Neural progenitor cell (in vitro differentiated cells): Measurements from ENCODE around the gene RWDD1. TPM values are rescaled to one million over a fixed set of nuclear protein-coding genes. Genes with fewer than 3 reads are reported as not detected.

Experiments used
- DNase-seq: peaks from one replicate; pipeline ENCODE4 v3.0.0-alpha.2; 2016; ENCODE audit warnings: low spot score
- H2AFZ ChIP-seq: fragments of 200-600 bp; sonication (generic); replicated peaks from 2 replicates; pipeline ENCODE4 v1.6.1; 2016; ENCODE audit warnings: antibody characterized with exemption
- H3F3A ChIP-seq: fragments of 200-600 bp; sonication (generic); 2 replicates; pipeline ENCODE4 v1.6.1; 2016; ENCODE audit warnings: antibody characterized with exemption, low read depth
- H3K27ac ChIP-seq: fragments of 200-600 bp; sonication (generic); 2 replicates; pipeline ENCODE4 v1.5.1; 2016; ENCODE audit warnings: mild to moderate bottlenecking
- H3K27me3 ChIP-seq: fragments of 200-600 bp; sonication (generic); 2 replicates; pipeline ENCODE4 v1.6.1; 2016; ENCODE audit warnings: mild to moderate bottlenecking, moderate library complexity
- H3K36me3 ChIP-seq: fragments of 200-600 bp; sonication (generic); 2 replicates; pipeline ENCODE4 v1.5.1; 2016
- H3K4me1 ChIP-seq: fragments of 200-600 bp; sonication (generic); 2 replicates; pipeline ENCODE4 v1.6.1; 2016; ENCODE audit warnings: mixed run types
- H3K4me2 ChIP-seq: fragments of 200-600 bp; sonication (generic); 2 replicates; pipeline ENCODE4 v1.6.1; 2016
- H3K4me3 ChIP-seq: fragments of 200-600 bp; sonication (generic); 2 replicates; pipeline ENCODE4 v1.5.1; 2016
- H3K79me2 ChIP-seq: fragments of 200-600 bp; sonication (generic); 2 replicates; pipeline ENCODE4 v1.6.1; 2016; ENCODE audit warnings: low read depth
- H3K9ac ChIP-seq: fragments of 200-600 bp; sonication (generic); 2 replicates; pipeline ENCODE4 v1.6.1; 2016
- H3K9me3 ChIP-seq: fragments of 200-600 bp; sonication (generic); 2 replicates; pipeline ENCODE4 v1.5.1; 2016; ENCODE audit warnings: low read depth
- H4K20me1 ChIP-seq: fragments of 200-600 bp; sonication (generic); 2 replicates; pipeline ENCODE4 v1.6.1; 2016; ENCODE audit warnings: low read depth
- H3K27ac Mint-ChIP-seq: 3 replicates; pipeline ENCODE4 v1.8.0; 2021; ENCODE audit warnings: mixed read lengths
- H3K27me3 Mint-ChIP-seq: 2 replicates; pipeline ENCODE4 v1.8.0; 2022; ENCODE audit warnings: low read depth, mild to moderate bottlenecking, inconsistent platforms, moderate library complexity, mixed read lengths; ENCODE audit not compliant: insufficient read depth
- H3K36me3 Mint-ChIP-seq: 3 replicates; pipeline ENCODE4 v1.8.0; 2021; ENCODE audit warnings: mixed read lengths
- H3K4me1 Mint-ChIP-seq: 3 replicates; pipeline ENCODE4 v1.8.0; 2021; ENCODE audit warnings: mixed read lengths
- H3K4me3 Mint-ChIP-seq: 3 replicates; pipeline ENCODE4 v1.8.0; 2021; ENCODE audit warnings: mild to moderate bottlenecking, moderate library complexity, mixed read lengths
- H3K9me3 Mint-ChIP-seq: 3 replicates; pipeline ENCODE4 v1.8.0; 2020; ENCODE audit warnings: mixed read lengths
- CTCF ChIP-seq: fragments of 200-600 bp; sonication (generic); IDR thresholded peaks from 2 replicates; pipeline ENCODE4 v1.5.1; 2017; ENCODE audit warnings: antibody characterized with exemption, mild to moderate bottlenecking
- EZH2 ChIP-seq: fragments of 200-600 bp; sonication (generic); IDR thresholded peaks from 2 replicates; pipeline ENCODE4 v1.6.1; 2017; ENCODE audit warnings: antibody characterized with exemption, mild to moderate bottlenecking, moderate library complexity
- EZH2phosphoT487 ChIP-seq: fragments of 200-600 bp; sonication (generic); IDR thresholded peaks from 2 replicates; pipeline ENCODE4 v1.6.1; 2017; ENCODE audit warnings: antibody characterized with exemption
- total RNA-seq: library from RNA; depleted of rRNA; stranded (reverse); fragments of >200 nt; gene quantifications from 2 replicates; pipeline ENCODE4 v1.2.3, GENCODE V29; 2015; ENCODE audit warnings: low replicate concordance

The RWDD1 gene
- 28.0 and 43.2 TPM in 2 replicates for total RNA-seq

- no peak for TF ChIP-seq EZH2
- no peak for TF ChIP-seq CTCF
- no peak for TF ChIP-seq EZH2phosphoT487
- peak within 1 kb of the TSS; percentile 99 for H3K27ac Mint-ChIP-seq
Observed at GRCh38 chr6:116570856-116571682, at the start of gene RWDD1. Gene RWDD1, plus strand, starts transcription at chr6:116571504. Its CDS starts 79 bp downstream, at chr6:116571583.

GRCh38 chr6:116522896-116523295 lies 48.4 kb upstream of the RWDD1 start:
- no peak overlapping the region for H3K27ac ChIP-seq
- no peaks in the 10 kb centered on the region for H3K4me1 ChIP-seq
- H3K27me3 ChIP-seq = no peaks in the 10 kb centered on the region
- H3K4me3 Mint-ChIP-seq = no peak overlapping the region
- DNase-seq = no peak
- H3K4me2 ChIP-seq = no peak overlapping the region
- peaks cover 7% of the 10 kb centered on the region for H3K27me3 Mint-ChIP-seq
- H3K9ac ChIP-seq = no peak overlapping the region
- TF ChIP-seq CTCF (no peak), EZH2phosphoT487 (no peak), EZH2 (no peak)
- no peaks in the 10 kb centered on the region for H4K20me1 ChIP-seq
- H2AFZ ChIP-seq = no peak overlapping the region
- no peaks in the 10 kb centered on the region for H3K9me3 ChIP-seq
- H3K36me3 ChIP-seq = no peaks in the 10 kb centered on the region
- H3K36me3 Mint-ChIP-seq = peaks cover 4% of the 10 kb centered on the region
- no peaks in the 10 kb centered on the region for H3K79me2 ChIP-seq
- peaks cover 5% of the 10 kb centered on the region for H3K4me1 Mint-ChIP-seq
- no peak overlapping the region for H3K4me3 ChIP-seq
- H3K9me3 Mint-ChIP-seq = no peaks in the 10 kb centered on the region
- no peaks in the 10 kb centered on the region for H3F3A ChIP-seq
- no peak overlapping the region for H3K27ac Mint-ChIP-seq

More at GRCh38 chr6:116570856-116571682, at the start of gene RWDD1:
- H2AFZ ChIP-seq = peak within 1 kb of the TSS; percentile 92
- peaks cover 27% of the 10 kb centered on the region for H3K4me1 Mint-ChIP-seq
- H3K27ac ChIP-seq = peak within 1 kb of the TSS; percentile 91
- H3F3A ChIP-seq = peaks cover 16% of the 10 kb centered on the region
- H3K4me2 ChIP-seq = peak within 1 kb of the TSS; percentile 96
- peaks cover 53% of the 10 kb centered on the region for H3K79me2 ChIP-seq
- H3K9me3 Mint-ChIP-seq = no peaks in the 10 kb centered on the region
- H3K9me3 ChIP-seq = no peaks in the 10 kb centered on the region
- H3K27me3 Mint-ChIP-seq = peaks cover 4% of the 10 kb centered on the region
- peaks cover 5% of the 10 kb centered on the region for H3K27me3 ChIP-seq
- no peaks in the 10 kb centered on the region for H3K36me3 Mint-ChIP-seq
- H3K9ac ChIP-seq = peak within 1 kb of the TSS; percentile 95
- H3K36me3 ChIP-seq = no peaks in the 10 kb centered on the region
- DNase-seq = peak; percentile 99
- H3K4me3 Mint-ChIP-seq = peak within 1 kb of the TSS; percentile 100
- H3K4me1 ChIP-seq = peaks cover 15% of the 10 kb centered on the region
- peak within 1 kb of the TSS; percentile 94 for H3K4me3 ChIP-seq
- H4K20me1 ChIP-seq = peaks cover 2% of the 10 kb centered on the region

- Histone ChIP-seq H2AFZ (peak overlapping the region; percentile 4), H3K4me1 (peaks cover 8% of the 10 kb centered on the region), H3K9me3 (no peaks in the 10 kb centered on the region), H3K79me2 (no peaks in the 10 kb centered on the region), H4K20me1 (no peaks in the 10 kb centered on the region), H3K4me3 (no peak overlapping the region), H3F3A (no peaks in the 10 kb centered on the region), H3K27ac (no peak overlapping the region), H3K4me2 (no peak overlapping the region), H3K9ac (no peak overlapping the region), H3K36me3 (no peaks in the 10 kb centered on the region), H3K27me3 (no peaks in the 10 kb centered on the region)
- H3K27me3 Mint-ChIP-seq = peaks cover 2% of the 10 kb centered on the region
- H3K4me3 Mint-ChIP-seq = no peak overlapping the region
- no peaks in the 10 kb centered on the region for H3K9me3 Mint-ChIP-seq
- no peak overlapping the region for H3K27ac Mint-ChIP-seq
- DNase-seq = no peak
- no peaks in the 10 kb centered on the region for H3K36me3 Mint-ChIP-seq
- H3K4me1 Mint-ChIP-seq = peaks cover 8% of the 10 kb centered on the region
- TF ChIP-seq CTCF (no peak), EZH2 (no peak), EZH2phosphoT487 (no peak)
Observed at GRCh38 chr6:116524236-116524635, 47.1 kb upstream of the RWDD1 start.
